ENCODE data around the gene SMARCE1. TPM values are rescaled to one million over a fixed set of nuclear protein-coding genes. Genes with fewer than 3 reads are reported as not detected.

SMARCE1 gene
- total RNA-seq, 2 experiments from 2014 or later: 75.9 to 109 TPM

DNA sequence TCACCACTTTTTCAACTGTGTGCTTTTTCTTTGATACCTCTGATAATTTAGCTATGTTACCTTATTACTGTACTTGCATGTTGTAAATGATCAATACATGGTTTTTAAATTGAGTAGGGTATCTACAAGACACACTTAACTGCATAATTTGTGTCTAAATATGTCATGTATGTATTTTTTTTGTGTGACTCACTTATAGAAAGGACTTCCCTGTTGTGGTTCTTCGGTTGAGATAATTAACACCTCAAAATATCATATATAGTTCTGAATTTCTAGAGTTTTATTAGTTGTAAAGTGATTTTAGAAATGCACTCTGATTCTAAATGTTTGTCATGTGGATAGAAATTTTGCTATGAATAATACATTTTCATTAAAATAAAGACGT lies 31.9 kb upstream of the SMARCE1 start:
- Histone ChIP-seq H3K27ac (ENCODE audit: low read depth, low read length, poor library complexity, severe bottlenecking) (no peak overlapping the region), H3K4me2 (ENCODE audit: low read length) (no peak overlapping the region), H3K9me2 (ENCODE audit: insufficient read depth, low read length) (no peaks in the 10 kb centered on the region), H3K36me3 (ENCODE audit: insufficient read depth, low read length) (no peaks in the 10 kb centered on the region), H3K9me3 (ENCODE audit: low read length) (no peaks in the 10 kb centered on the region), H3K4me1 (ENCODE audit: insufficient read depth, low read length, poor library complexity, severe bottlenecking) (no peaks in the 10 kb centered on the region), H3K79me2 (ENCODE audit: insufficient read depth, low read depth, low read length) (no peaks in the 10 kb centered on the region), H2AFZ (ENCODE audit: low read length) (no peak overlapping the region), H4K20me1 (ENCODE audit: insufficient read depth, low read length) (no peaks in the 10 kb centered on the region), H3K4me3 (ENCODE audit: low read depth, low read length, poor library complexity, severe bottlenecking) (no peak overlapping the region)
- CTCF ChIA-PET (ENCODE audit: unreplicated experiment): no interaction called here
- no peak for DNase-seq (ENCODE audit: low spot score)
- no peak for TF ChIP-seq EZH2phosphoT487 (IDR thresholded peaks at IDR 0.05; ENCODE audit: borderline replicate concordance, low read depth, low read length)
- TF ChIP-seq, protein P1, sequence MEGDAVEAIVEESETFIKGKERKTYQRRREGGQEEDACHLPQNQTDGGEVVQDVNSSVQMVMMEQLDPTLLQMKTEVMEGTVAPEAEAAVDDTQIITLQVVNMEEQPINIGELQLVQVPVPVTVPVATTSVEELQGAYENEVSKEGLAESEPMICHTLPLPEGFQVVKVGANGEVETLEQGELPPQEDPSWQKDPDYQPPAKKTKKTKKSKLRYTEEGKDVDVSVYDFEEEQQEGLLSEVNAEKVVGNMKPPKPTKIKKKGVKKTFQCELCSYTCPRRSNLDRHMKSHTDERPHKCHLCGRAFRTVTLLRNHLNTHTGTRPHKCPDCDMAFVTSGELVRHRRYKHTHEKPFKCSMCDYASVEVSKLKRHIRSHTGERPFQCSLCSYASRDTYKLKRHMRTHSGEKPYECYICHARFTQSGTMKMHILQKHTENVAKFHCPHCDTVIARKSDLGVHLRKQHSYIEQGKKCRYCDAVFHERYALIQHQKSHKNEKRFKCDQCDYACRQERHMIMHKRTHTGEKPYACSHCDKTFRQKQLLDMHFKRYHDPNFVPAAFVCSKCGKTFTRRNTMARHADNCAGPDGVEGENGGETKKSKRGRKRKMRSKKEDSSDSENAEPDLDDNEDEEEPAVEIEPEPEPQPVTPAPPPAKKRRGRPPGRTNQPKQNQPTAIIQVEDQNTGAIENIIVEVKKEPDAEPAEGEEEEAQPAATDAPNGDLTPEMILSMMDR (conservative IDR thresholded peaks at IDR 0.05; ENCODE audit: low read length): no peak
- BruUV-seq (replicated peaks): no TSS peak
- POLR2A ChIA-PET: no interaction called here
- intact Hi-C loops (cut with micrococcal nuclease; ENCODE audit: unreplicated experiment): no loop called here

DNA sequence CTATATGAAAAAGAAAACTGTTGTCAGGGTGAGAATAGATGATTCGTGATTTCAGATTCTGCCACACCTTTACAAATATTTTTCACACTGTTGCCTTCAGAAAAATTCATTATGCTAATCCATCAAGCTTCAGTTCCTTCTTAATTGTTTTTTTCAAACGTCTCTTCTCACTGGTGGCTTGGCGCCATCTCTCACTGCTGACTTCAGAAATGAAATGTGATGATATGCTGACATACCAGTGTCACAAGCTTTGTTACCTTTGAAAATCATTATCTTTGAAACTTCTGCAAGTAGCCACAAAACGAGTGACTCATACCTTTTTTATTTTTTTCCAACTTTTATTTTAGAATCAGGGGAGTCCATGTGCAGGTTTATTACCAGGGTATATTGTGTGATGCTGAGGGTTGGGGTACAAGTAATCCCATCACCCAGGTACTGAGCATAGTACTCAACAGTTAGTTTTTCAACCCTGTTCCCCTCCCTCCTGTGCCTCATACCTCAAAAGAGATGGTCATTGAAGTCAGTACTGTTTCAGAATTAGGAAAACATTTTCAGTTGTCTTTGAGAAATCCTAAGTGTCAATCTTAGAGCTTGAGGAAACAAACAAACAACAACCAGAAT lies 31.4 kb upstream of the SMARCE1 start:
- ChIA-PET POLR2A (interaction anchor here (0.8 kb wide), 1 partner anchor 57 kb away, joined by 4 read pairs; no protein-coding TSS in a partner anchor), CTCF (ENCODE audit: unreplicated experiment) (no interaction called here)
- H3K9me2 ChIP-seq (ENCODE audit: insufficient read depth, low read length): no peaks in the 10 kb centered on the region
- H3K4me1 ChIP-seq (ENCODE audit: insufficient read depth, low read length, poor library complexity, severe bottlenecking): no peaks in the 10 kb centered on the region
- H3K27ac ChIP-seq (ENCODE audit: low read depth, low read length, poor library complexity, severe bottlenecking): no peak overlapping the region
- no peaks in the 10 kb centered on the region for H3K79me2 ChIP-seq (ENCODE audit: insufficient read depth, low read depth, low read length)
- no peak overlapping the region for H3K4me3 ChIP-seq (ENCODE audit: low read depth, low read length, poor library complexity, severe bottlenecking)
- no peaks in the 10 kb centered on the region for H3K9me3 ChIP-seq (ENCODE audit: low read length)
- no peak overlapping the region for H3K4me2 ChIP-seq (ENCODE audit: low read length)
- no TSS peak for BruUV-seq (replicated peaks)
- no peak overlapping the region for H2AFZ ChIP-seq (ENCODE audit: low read length)
- no peaks in the 10 kb centered on the region for H3K36me3 ChIP-seq (ENCODE audit: insufficient read depth, low read length)
- TF ChIP-seq, protein P1 (conservative IDR thresholded peaks at IDR 0.05; ENCODE audit: low read length): no peak
- no peak for TF ChIP-seq EZH2phosphoT487 (IDR thresholded peaks at IDR 0.05; ENCODE audit: borderline replicate concordance, low read depth, low read length)
- DNase-seq (ENCODE audit: low spot score): no peak
- no peaks in the 10 kb centered on the region for H4K20me1 ChIP-seq (ENCODE audit: insufficient read depth, low read length)
- intact Hi-C loops (cut with micrococcal nuclease; ENCODE audit: unreplicated experiment): no loop called here

DNA sequence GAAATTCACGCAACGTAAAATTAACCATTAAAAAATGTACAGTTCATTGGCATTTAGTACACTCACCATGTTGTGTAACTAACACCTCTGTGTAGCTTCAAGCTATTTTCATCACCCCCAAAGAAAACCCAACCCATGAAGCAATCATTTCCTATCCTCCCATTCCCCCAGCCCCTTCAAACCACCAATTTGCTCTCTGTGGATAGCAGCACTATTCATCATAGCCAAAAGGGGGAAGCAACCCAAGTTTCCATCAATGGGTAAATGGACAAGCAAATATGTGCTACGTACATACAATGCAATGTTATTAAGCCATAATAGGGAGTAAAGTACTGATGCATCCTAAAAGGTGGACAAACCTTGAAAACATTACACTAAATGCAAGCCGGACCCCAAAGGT lies 28.3 kb upstream of the SMARCE1 start:
- no TSS peak for BruUV-seq (replicated peaks)
- ChIA-PET CTCF (ENCODE audit: unreplicated experiment) (no interaction called here), POLR2A (no interaction called here)
- no peaks in the 10 kb centered on the region for H3K36me3 ChIP-seq (ENCODE audit: insufficient read depth, low read length)
- no peak for DNase-seq (ENCODE audit: low spot score)
- H2AFZ ChIP-seq (ENCODE audit: low read length): no peak overlapping the region
- no peaks in the 10 kb centered on the region for H4K20me1 ChIP-seq (ENCODE audit: insufficient read depth, low read length)
- no peaks in the 10 kb centered on the region for H3K9me3 ChIP-seq (ENCODE audit: low read length)
- TF ChIP-seq EZH2phosphoT487 (IDR thresholded peaks at IDR 0.05; ENCODE audit: borderline replicate concordance, low read depth, low read length): no peak
- TF ChIP-seq, protein P1 (conservative IDR thresholded peaks at IDR 0.05; ENCODE audit: low read length): no peak
- no peak overlapping the region for H3K27ac ChIP-seq (ENCODE audit: low read depth, low read length, poor library complexity, severe bottlenecking)
- intact Hi-C loops (cut with micrococcal nuclease; ENCODE audit: unreplicated experiment): no loop called here
- no peaks in the 10 kb centered on the region for H3K79me2 ChIP-seq (ENCODE audit: insufficient read depth, low read depth, low read length)
- no peak overlapping the region for H3K4me2 ChIP-seq (ENCODE audit: low read length)
- H3K4me3 ChIP-seq (ENCODE audit: low read depth, low read length, poor library complexity, severe bottlenecking): no peak overlapping the region
- H3K4me1 ChIP-seq (ENCODE audit: insufficient read depth, low read length, poor library complexity, severe bottlenecking): no peaks in the 10 kb centered on the region
- H3K9me2 ChIP-seq (ENCODE audit: insufficient read depth, low read length): no peaks in the 10 kb centered on the region
